SU-DHL-6 (cell line): ENCODE results near the gene SPA17.

Experiments used
- H2AFZ ChIP-seq: fragments of 200-600 bp; sonication (generic); 2 replicates; pipeline ENCODE4 v1.6.1; 2014; ENCODE audit warnings: low read depth, mild to moderate bottlenecking, moderate library complexity, mixed read lengths, antibody characterized with exemption, low read length; ENCODE audit not compliant: severe bottlenecking
- H3F3A ChIP-seq: fragments of 200-600 bp; shearing (Covaris generic); 2 replicates; pipeline ENCODE4 v1.6.0; 2016; ENCODE audit warnings: antibody characterized with exemption, mild to moderate bottlenecking; ENCODE audit not compliant: insufficient read depth
- H3K27ac ChIP-seq: fragments of 200-600 bp; sonication (generic); 2 replicates; pipeline ENCODE4 v1.5.1; 2016; ENCODE audit warnings: low read depth, mild to moderate bottlenecking, low read length, moderate library complexity, mixed read lengths
- H3K27me3 ChIP-seq: fragments of 200-600 bp; sonication (generic), shearing (Covaris generic); 2 replicates; pipeline ENCODE4 v1.6.0; 2014; ENCODE audit warnings: mild to moderate bottlenecking, low read length
- H3K36me3 ChIP-seq: fragments of 200-600 bp; sonication (generic); 2 replicates; pipeline ENCODE4 v1.6.1; 2014; ENCODE audit warnings: mild to moderate bottlenecking, low read length, mixed read lengths
- H3K4me2 ChIP-seq: fragments of 300-600, 200-600 bp; shearing (Covaris generic), sonication (generic); 2 replicates; pipeline ENCODE4 v1.6.0; 2014; ENCODE audit warnings: low read length, low read depth, mild to moderate bottlenecking; ENCODE audit not compliant: poor library complexity, severe bottlenecking
- H3K4me3 ChIP-seq: fragments of 200-600 bp; sonication (generic); 2 replicates; pipeline ENCODE4 v1.5.1; 2014; ENCODE audit warnings: antibody characterized with exemption, low read length, mild to moderate bottlenecking, mixed read lengths; ENCODE audit not compliant: insufficient read depth, poor library complexity, severe bottlenecking
- H3K79me2 ChIP-seq: fragments of 200-600 bp; sonication (generic); 2 replicates; pipeline ENCODE4 v1.6.1; 2014; ENCODE audit warnings: mild to moderate bottlenecking, low read length, moderate library complexity; ENCODE audit not compliant: insufficient read depth
- H3K9ac ChIP-seq: fragments of 200-600 bp; sonication (generic); 2 replicates; pipeline ENCODE4 v1.7.0; 2014; ENCODE audit warnings: mild to moderate bottlenecking, low read length
- H3K9me2 ChIP-seq: fragments of 200-600 bp; sonication (generic); replicated peaks from 2 replicates; pipeline ENCODE4 v1.6.1; 2014; ENCODE audit warnings: low read length; ENCODE audit not compliant: insufficient read depth
- H3K9me3 ChIP-seq: fragments of 200-600 bp; sonication (generic); 2 replicates; pipeline ENCODE4 v1.6.1; 2014; ENCODE audit warnings: low read length, mixed read lengths; ENCODE audit not compliant: insufficient read depth
- H4K20me1 ChIP-seq: fragments of 200-600 bp; sonication (generic); 2 replicates; pipeline ENCODE4 v1.6.1; 2014; ENCODE audit warnings: low read depth, mild to moderate bottlenecking, antibody characterized with exemption, low read length, moderate library complexity, mixed read lengths
- CTCF ChIP-seq: fragments of 200-600 bp; sonication (generic); IDR thresholded peaks from one replicate; pipeline ENCODE4 v1.5.1; 2017; ENCODE audit warnings: antibody characterized with exemption, mild to moderate bottlenecking, low read length, moderate library complexity; ENCODE audit not compliant: insufficient read depth, poor library complexity, severe bottlenecking
- EZH2phosphoT487 ChIP-seq: fragments of 200-600 bp; sonication (generic), shearing (Covaris generic); conservative IDR thresholded peaks from 2 replicates; pipeline ENCODE4 v1.6.1; 2018; ENCODE audit warnings: mild to moderate bottlenecking, antibody characterized with exemption, low read length, moderate library complexity, mixed read lengths

The SPA17 gene

GRCh38 chr11:124728134-124728533 lies 54.4 kb downstream of the SPA17 start:
- Histone ChIP-seq H3K4me2 (no peak overlapping the region), H3K27ac (no peak overlapping the region), H3F3A (no peaks in the 10 kb centered on the region), H4K20me1 (no peaks in the 10 kb centered on the region), H3K9me3 (no peaks in the 10 kb centered on the region), H3K4me3 (no peak overlapping the region), H3K9ac (no peak overlapping the region), H3K27me3 (no peaks in the 10 kb centered on the region), H3K36me3 (no peaks in the 10 kb centered on the region), H3K79me2 (no peaks in the 10 kb centered on the region), H3K9me2 (no peaks in the 10 kb centered on the region), H2AFZ (no peak overlapping the region)
- TF ChIP-seq EZH2phosphoT487 = no peak

GRCh38 chr11:124729571-124729970 lies 55.9 kb downstream of the SPA17 start:
- Histone ChIP-seq H3K27ac (no peak overlapping the region), H4K20me1 (no peaks in the 10 kb centered on the region), H3K27me3 (no peaks in the 10 kb centered on the region), H3K36me3 (no peaks in the 10 kb centered on the region), H2AFZ (no peak overlapping the region), H3F3A (no peaks in the 10 kb centered on the region), H3K79me2 (no peaks in the 10 kb centered on the region), H3K9ac (no peak overlapping the region), H3K9me3 (no peaks in the 10 kb centered on the region), H3K4me3 (no peak overlapping the region), H3K9me2 (no peaks in the 10 kb centered on the region), H3K4me2 (no peak overlapping the region)
- TF ChIP-seq EZH2phosphoT487 (no peak), CTCF (no peak)

- no peaks in the 10 kb centered on the region for H3K9me2 ChIP-seq
- no peak overlapping the region for H2AFZ ChIP-seq
- H3F3A ChIP-seq = no peaks in the 10 kb centered on the region
- TF ChIP-seq EZH2phosphoT487 (no peak), CTCF (no peak)
- H3K9ac ChIP-seq = no peak overlapping the region
- H3K4me2 ChIP-seq = no peak overlapping the region
- no peak overlapping the region for H3K27ac ChIP-seq
- H4K20me1 ChIP-seq = no peaks in the 10 kb centered on the region
- H3K79me2 ChIP-seq = no peaks in the 10 kb centered on the region
- no peaks in the 10 kb centered on the region for H3K36me3 ChIP-seq
- no peaks in the 10 kb centered on the region for H3K27me3 ChIP-seq
- no peaks in the 10 kb centered on the region for H3K9me3 ChIP-seq
- H3K4me3 ChIP-seq = no peak overlapping the region
Measured at GRCh38 chr11:124732230-124732629, 58.5 kb downstream of the SPA17 start.

GRCh38 chr11:124736736-124737135 lies 63.0 kb downstream of the SPA17 start:
- TF ChIP-seq CTCF = no peak
- no peak for TF ChIP-seq EZH2phosphoT487
- H2AFZ ChIP-seq = no peak overlapping the region
- H3K27me3 ChIP-seq = no peaks in the 10 kb centered on the region
- no peaks in the 10 kb centered on the region for H3K36me3 ChIP-seq
- H3K79me2 ChIP-seq = no peaks in the 10 kb centered on the region
- H3K4me2 ChIP-seq = no peak overlapping the region
- no peak overlapping the region for H3K9ac ChIP-seq
- H3F3A ChIP-seq = no peaks in the 10 kb centered on the region
- no peak overlapping the region for H3K27ac ChIP-seq
- no peaks in the 10 kb centered on the region for H3K9me2 ChIP-seq
- H3K9me3 ChIP-seq = no peaks in the 10 kb centered on the region
- H4K20me1 ChIP-seq = no peaks in the 10 kb centered on the region
- H3K4me3 ChIP-seq = no peak overlapping the region
